SK-N-SH (cell line): ENCODE data around the gene TBX6. TPM values are rescaled to one million over a fixed set of nuclear protein-coding genes. Genes with fewer than 3 reads are reported as not detected.

Experiments used
- CTCF ChIA-PET: fragments of 300-600, 350-600 bp; formaldehyde crosslinking; extraction: SDS; loops from one replicate; lab custom pipeline; 2021; lab: Yijun Ruan, JAX
- POLR2A ChIA-PET: fragments of 350-600 bp; sonication (Branson Sonifier 250); formaldehyde crosslinking; extraction: SDS; loops from one replicate; lab custom pipeline; 2020; ENCODE audit warnings: antibody characterized with exemption, inconsistent platforms; lab: Yijun Ruan, JAX
- DNase-seq: peaks from one replicate; pipeline ENCODE4 v3.0.0; 2012
- H2AFZ ChIP-seq: fragments of 200-600 bp; sonication (generic); 2 replicates; pipeline ENCODE4 v1.8.1; 2016; ENCODE audit warnings: antibody characterized with exemption, mild to moderate bottlenecking, low read depth
- H3F3A ChIP-seq: fragments of 200-600 bp; sonication (generic); replicated peaks from 2 replicates; pipeline ENCODE3; 2016; ENCODE audit warnings: antibody characterized with exemption, mild to moderate bottlenecking; ENCODE audit not compliant: insufficient read depth
- H3K27ac ChIP-seq, 2 experiments: fragments of 200-500 bp in 1 of 2; fragments of 200-600 bp in 1 of 2; sonication (Bioruptor generic) in 1 of 2; sonication (generic), shearing (Covaris generic) in 1 of 2; 2 replicates each; pipeline versions ENCODE4 v1.5.1 to v1.6.1; 2014 to 2016; ENCODE audit warnings: low read depth in 2 of 2, inconsistent platforms in 1 of 2, low read length in 1 of 2, mild to moderate bottlenecking in 1 of 2, mixed read lengths in 1 of 2
- H3K27me3 ChIP-seq: fragments of 200-600 bp; sonication (generic), shearing (Covaris generic); 2 replicates; pipeline ENCODE4 v1.6.1; 2016; ENCODE audit warnings: mixed run types; ENCODE audit not compliant: insufficient read depth
- H3K36me3 ChIP-seq, 2 experiments: fragments of 200-500 bp in 1 of 2; fragments of 200-600 bp in 1 of 2; sonication (Bioruptor generic) in 1 of 2; sonication (generic) in 1 of 2; replicated peaks in 1 of 2; 2 replicates each; pipeline versions ENCODE3 to v1.5.1; 2014 to 2016; ENCODE audit warnings: low read length in 1 of 2, mild to moderate bottlenecking in 1 of 2; ENCODE audit not compliant: insufficient read depth in 2 of 2, control insufficient read depth in 1 of 2
- H3K4me1 ChIP-seq, 2 experiments: fragments of 200-500 bp in 1 of 2; fragments of 200-600 bp in 1 of 2; sonication (Bioruptor generic) in 1 of 2; sonication (generic), shearing (Covaris generic) in 1 of 2; 2 replicates each; pipeline versions ENCODE4 v1.5.1 to v1.6.1; 2014 to 2016; ENCODE audit warnings: low read depth in 1 of 2, low read length in 1 of 2, mixed run types in 1 of 2; ENCODE audit not compliant: insufficient read depth in 2 of 2, control insufficient read depth in 1 of 2
- H3K4me2 ChIP-seq: fragments of 200-600 bp; sonication (generic), shearing (Covaris generic); 2 replicates; pipeline ENCODE4 v1.6.1; 2017; ENCODE audit warnings: mixed run types
- H3K4me3 ChIP-seq, 2 experiments: fragments of 200-500 bp in 1 of 2; fragments of 200-600 bp in 1 of 2; sonication (Bioruptor generic) in 1 of 2; sonication (generic), shearing (Covaris generic) in 1 of 2; 2 replicates each; pipeline versions ENCODE4 v1.5.1 to v1.8.1; 2014 to 2016; ENCODE audit warnings: low read depth in 2 of 2, inconsistent platforms in 1 of 2, low read length in 1 of 2, mild to moderate bottlenecking in 1 of 2, mixed read lengths in 1 of 2, moderate library complexity in 1 of 2
- H3K79me2 ChIP-seq: fragments of 200-600 bp; sonication (generic); 2 replicates; pipeline ENCODE4 v1.8.1; 2017; ENCODE audit warnings: mild to moderate bottlenecking; ENCODE audit not compliant: insufficient read depth
- H3K9ac ChIP-seq: fragments of 200-600 bp; sonication (generic); 2 replicates; pipeline ENCODE4 v1.6.1; 2017; ENCODE audit warnings: mixed run types
- H3K9me2 ChIP-seq: fragments of 200-600 bp; sonication (generic); 2 replicates; pipeline ENCODE4 v1.6.1; 2017; ENCODE audit warnings: mixed run types
- H3K9me3 ChIP-seq: fragments of 200-600 bp; sonication (generic); 2 replicates; pipeline ENCODE4 v1.6.1; 2017; ENCODE audit warnings: mixed run types, mild to moderate bottlenecking, moderate library complexity
- H4K20me1 ChIP-seq: fragments of 200-600 bp; sonication (generic); 2 replicates; pipeline ENCODE4 v1.6.1; 2017; ENCODE audit warnings: mild to moderate bottlenecking, mixed run types; ENCODE audit not compliant: insufficient read depth
- CHD2 ChIP-seq: fragments of 150-350 bp; IDR thresholded peaks from 2 replicates; pipeline ENCODE4 v1.6.1; 2018; ENCODE audit warnings: low read length; ENCODE audit not compliant: partially characterized antibody
- CTCF ChIP-seq: fragments of 200-600 bp; sonication (generic); IDR thresholded peaks from 2 replicates; pipeline ENCODE4 v1.6.1; 2017; ENCODE audit warnings: antibody characterized with exemption, mild to moderate bottlenecking, moderate library complexity
- EP300 ChIP-seq, 2 experiments: IDR thresholded peaks; 2 replicates each; pipeline versions ENCODE4 v1.4.0 to v1.6.1; 2012; ENCODE audit warnings: borderline replicate concordance in 1 of 2, low read depth in 1 of 2, low read length in 1 of 2
- FOXJ3 ChIP-seq: sonication (generic); formaldehyde crosslinking; IDR thresholded peaks from 2 replicates; pipeline ENCODE4 v1.5.1; 2020; ENCODE audit warnings: mild to moderate bottlenecking, missing genetic modification reagents
- FOXM1 ChIP-seq: IDR thresholded peaks from 2 replicates; pipeline ENCODE4 v1.4.0; 2012; ENCODE audit warnings: low read depth, mild to moderate bottlenecking
- GABPA ChIP-seq: IDR thresholded peaks from 2 replicates; pipeline ENCODE4 v1.4.0; 2012; ENCODE audit warnings: low read depth, mild to moderate bottlenecking
- GATA2 ChIP-seq: sonication (generic); formaldehyde crosslinking; IDR thresholded peaks from 2 replicates; pipeline ENCODE4 v1.5.0; 2020; ENCODE audit warnings: mild to moderate bottlenecking, missing genetic modification reagents
- IRF3 ChIP-seq: fragments of 150-350 bp; IDR thresholded peaks from 2 replicates; pipeline ENCODE4 v1.6.1; 2016; ENCODE audit warnings: mild to moderate bottlenecking, low read depth, low read length
- JUND ChIP-seq: IDR thresholded peaks from 2 replicates; pipeline ENCODE4 v1.4.0; 2012
- MXI1 ChIP-seq: IDR thresholded peaks from 2 replicates; pipeline ENCODE4 v1.6.1; 2012; ENCODE audit warnings: mild to moderate bottlenecking, low read depth, low read length, improper control_type of control experiment
- PBX3 ChIP-seq: IDR thresholded peaks from 2 replicates; pipeline ENCODE4; 2012
- POLR2AphosphoS5 ChIP-seq: IDR thresholded peaks from 2 replicates; pipeline ENCODE4 v1.6.1; 2012; ENCODE audit warnings: low read depth, low read length
- RAD21 ChIP-seq: IDR thresholded peaks from 2 replicates; pipeline ENCODE4 v1.6.1; 2012; ENCODE audit warnings: mild to moderate bottlenecking, low read length
- RFX5 ChIP-seq: IDR thresholded peaks from 2 replicates; pipeline ENCODE4 v1.6.1; 2012; ENCODE audit warnings: mild to moderate bottlenecking, improper control_type of control experiment, low read length
- SIN3A ChIP-seq: IDR thresholded peaks from 2 replicates; pipeline ENCODE4 v1.6.1; 2012; ENCODE audit warnings: low read depth, mild to moderate bottlenecking, low read length, moderate library complexity, borderline replicate concordance
- SMC3 ChIP-seq: IDR thresholded peaks from 2 replicates; pipeline ENCODE4 v1.6.1; 2012; ENCODE audit warnings: low read depth, low read length, improper control_type of control experiment
- TAF1 ChIP-seq: IDR thresholded peaks from 2 replicates; pipeline ENCODE4 v1.6.1; 2012; ENCODE audit warnings: low read depth, mild to moderate bottlenecking, low read length, moderate library complexity, borderline replicate concordance
- TCF12 ChIP-seq: IDR thresholded peaks from 2 replicates; pipeline ENCODE4 v1.4.0; 2012
- TEAD4 ChIP-seq: IDR thresholded peaks from 2 replicates; pipeline ENCODE4 v1.4.0; 2012; ENCODE audit warnings: mild to moderate bottlenecking, borderline replicate concordance; ENCODE audit not compliant: insufficient read depth
- YY1 ChIP-seq: IDR thresholded peaks from 2 replicates; pipeline ENCODE4 v1.4.0; 2012; ENCODE audit warnings: low read depth, mild to moderate bottlenecking
- ZBTB33 ChIP-seq: IDR thresholded peaks from 2 replicates; pipeline ENCODE4 v1.4.0; 2012; ENCODE audit warnings: low read depth, borderline replicate concordance
- WGBS: methylation state at CpG from one replicate; pipeline ENCODE4 v1.1.6; 2017; ENCODE audit warnings: low lambda C conversion rate; 5-methylcytosine and 5-hydroxymethylcytosine counted together
- polyA plus RNA-seq, 3 experiments: library from polyadenylated mRNA; depleted of rRNA; stranded (reverse); fragments of >200 nt; gene quantifications; 2 replicates each; pipeline ENCODE4 v1.2.3, GENCODE V29; 2012
- TF ChIP-seq, protein P1 (sequence below): IDR thresholded peaks from 2 replicates; pipeline ENCODE4 v1.4.0; 2012; ENCODE audit warnings: low read depth
- TF ChIP-seq, protein P2 (sequence below): IDR thresholded peaks from 2 replicates; pipeline ENCODE4 v1.6.1; 2012; ENCODE audit warnings: mild to moderate bottlenecking, low read depth, low read length, moderate library complexity

TBX6 gene
- polyA plus RNA-seq, 1 of the 3 experiments (the other 2 are of a cell fraction), result 0.18 TPM

GRCh38 chr16:30092373-30093010 lies 768 bp upstream of the TBX6 start:
- no peaks in the 10 kb centered on the region for H3K9me3 ChIP-seq
- 21% methylated on average over 15 of the region's 22 CpGs for WGBS
- H3K27me3 ChIP-seq, result no peaks in the 10 kb centered on the region
- H3K4me1 ChIP-seq, result peaks cover 5 to 34% of the 10 kb centered on the region in 2 experiments; a peak in 2 of 4 replicates
- POLR2A ChIA-PET, result interaction anchor here (0.9 to 6.9 kb wide), 6 partner anchors 11 to 40 kb away, joined by 3 to 57 read pairs (median 6); partner anchors contain the start of genes ALDOA and PPP4C
- H3K79me2 ChIP-seq, result peaks cover 4% of the 10 kb centered on the region; the same call in 1 of the 2 replicates
- H3K9ac ChIP-seq, result peak overlapping the region; percentile 49; the same call in 1 of the 2 replicates
- CTCF ChIA-PET, result interaction anchor here (0.6 to 5.5 kb wide), 36 partner anchors 8 to 353 kb away, joined by 3 to 68 read pairs (median 7); partner anchors contain the start of genes ALDOA, CDIPT, CORO1A and GDPD3
- peak overlapping the region; percentile 92 for H3K4me2 ChIP-seq
- H3K36me3 ChIP-seq, result no peaks in the 10 kb centered on the region
- H3K9me2 ChIP-seq, result no peaks in the 10 kb centered on the region
- H3K4me3 ChIP-seq, result peak overlapping the region; percentile 58 to 61
- no peaks in the 10 kb centered on the region for H4K20me1 ChIP-seq
- peak overlapping the region; percentile 50 to 89; a peak in 3 of 4 replicates for H3K27ac ChIP-seq
- H3F3A ChIP-seq, result peaks cover 23% of the 10 kb centered on the region
- peak overlapping the region; percentile 94; the same call in 1 of the 2 replicates for H2AFZ ChIP-seq
- peak; percentile 94 for DNase-seq
- TF ChIP-seq FOXM1, result no peak
- TF ChIP-seq FOXJ3 (CRISPR knock-in tag), result no peak
- TF ChIP-seq IRF3, result no peak
- TF ChIP-seq CTCF, result peak; percentile 74
- no peak for TF ChIP-seq RFX5
- TF ChIP-seq TEAD4, result no peak
- TF ChIP-seq MXI1, result peak; percentile 60; the same call in 1 of the 2 replicates
- 0 out of 2 replicates have a peak, but pooled peaks have one; percentile 38 for TF ChIP-seq SIN3A
- TF ChIP-seq PBX3, result no peak
- TF ChIP-seq SMC3, result peak; percentile 50
- TF ChIP-seq JUND, result no peak
- TF ChIP-seq EP300 (IDR thresholded peaks at IDR 0.05; ENCODE audit: borderline replicate concordance in 1 of 2, low read depth in 1 of 2, low read length in 1 of 2), result no peak
- no peak for TF ChIP-seq TCF12
- no peak for TF ChIP-seq GATA2 (CRISPR knock-in tag)
- no peak for TF ChIP-seq CHD2
- TF ChIP-seq, protein P1, sequence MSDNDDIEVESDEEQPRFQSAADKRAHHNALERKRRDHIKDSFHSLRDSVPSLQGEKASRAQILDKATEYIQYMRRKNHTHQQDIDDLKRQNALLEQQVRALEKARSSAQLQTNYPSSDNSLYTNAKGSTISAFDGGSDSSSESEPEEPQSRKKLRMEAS, result peak; percentile 53; the same call in 1 of the 2 replicates
- TF ChIP-seq, protein P2, sequence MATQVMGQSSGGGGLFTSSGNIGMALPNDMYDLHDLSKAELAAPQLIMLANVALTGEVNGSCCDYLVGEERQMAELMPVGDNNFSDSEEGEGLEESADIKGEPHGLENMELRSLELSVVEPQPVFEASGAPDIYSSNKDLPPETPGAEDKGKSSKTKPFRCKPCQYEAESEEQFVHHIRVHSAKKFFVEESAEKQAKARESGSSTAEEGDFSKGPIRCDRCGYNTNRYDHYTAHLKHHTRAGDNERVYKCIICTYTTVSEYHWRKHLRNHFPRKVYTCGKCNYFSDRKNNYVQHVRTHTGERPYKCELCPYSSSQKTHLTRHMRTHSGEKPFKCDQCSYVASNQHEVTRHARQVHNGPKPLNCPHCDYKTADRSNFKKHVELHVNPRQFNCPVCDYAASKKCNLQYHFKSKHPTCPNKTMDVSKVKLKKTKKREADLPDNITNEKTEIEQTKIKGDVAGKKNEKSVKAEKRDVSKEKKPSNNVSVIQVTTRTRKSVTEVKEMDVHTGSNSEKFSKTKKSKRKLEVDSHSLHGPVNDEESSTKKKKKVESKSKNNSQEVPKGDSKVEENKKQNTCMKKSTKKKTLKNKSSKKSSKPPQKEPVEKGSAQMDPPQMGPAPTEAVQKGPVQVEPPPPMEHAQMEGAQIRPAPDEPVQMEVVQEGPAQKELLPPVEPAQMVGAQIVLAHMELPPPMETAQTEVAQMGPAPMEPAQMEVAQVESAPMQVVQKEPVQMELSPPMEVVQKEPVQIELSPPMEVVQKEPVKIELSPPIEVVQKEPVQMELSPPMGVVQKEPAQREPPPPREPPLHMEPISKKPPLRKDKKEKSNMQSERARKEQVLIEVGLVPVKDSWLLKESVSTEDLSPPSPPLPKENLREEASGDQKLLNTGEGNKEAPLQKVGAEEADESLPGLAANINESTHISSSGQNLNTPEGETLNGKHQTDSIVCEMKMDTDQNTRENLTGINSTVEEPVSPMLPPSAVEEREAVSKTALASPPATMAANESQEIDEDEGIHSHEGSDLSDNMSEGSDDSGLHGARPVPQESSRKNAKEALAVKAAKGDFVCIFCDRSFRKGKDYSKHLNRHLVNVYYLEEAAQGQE, result 0 out of 2 replicates have a peak, but pooled peaks have one; percentile 5
- TF ChIP-seq POLR2AphosphoS5, result no peak
- TF ChIP-seq ZBTB33, result no peak
- TF ChIP-seq GABPA, result no peak; the same call in 1 of the 2 replicates
- TF ChIP-seq TAF1, result peak; percentile 24; the same call in 1 of the 2 replicates
- peak; percentile 51 for TF ChIP-seq RAD21
- no peak for TF ChIP-seq YY1
